Smooth muscle cell (in vitro differentiated cells): Measurements from ENCODE around the gene LCOR. TPM values are rescaled to one million over a fixed set of nuclear protein-coding genes. Genes with fewer than 3 reads are reported as not detected.

ENCODE experiments used
- DNase-seq: peaks from one replicate; lab custom pipeline; 2025; ENCODE audit not compliant: unreplicated experiment; lab: John Stamatoyannopoulos, UW
- H2AFZ ChIP-seq: fragments of 200-600 bp; sonication (generic); 2 replicates; pipeline ENCODE4 v1.6.0; 2016; ENCODE audit warnings: antibody characterized with exemption, low read depth, mild to moderate bottlenecking
- H3F3A ChIP-seq: fragments of 200-600 bp; sonication (generic); 2 replicates; pipeline ENCODE4 v1.6.0; 2017; ENCODE audit warnings: antibody characterized with exemption, low read depth
- H3K27ac ChIP-seq: fragments of 200-600 bp; sonication (generic); 2 replicates; pipeline ENCODE4 v1.5.1; 2016; ENCODE audit warnings: low read depth, mild to moderate bottlenecking
- H3K27me3 ChIP-seq: fragments of 200-600 bp; sonication (generic); 2 replicates; pipeline ENCODE4 v1.6.1; 2016; ENCODE audit warnings: low read depth, mild to moderate bottlenecking
- H3K36me3 ChIP-seq: fragments of 200-600 bp; sonication (generic); 2 replicates; pipeline ENCODE4 v1.5.1; 2016; ENCODE audit warnings: low read depth
- H3K4me1 ChIP-seq: fragments of 200-600 bp; sonication (generic); 2 replicates; pipeline ENCODE4 v1.5.1; 2016; ENCODE audit warnings: low read depth
- H3K4me2 ChIP-seq: fragments of 200-600 bp; sonication (generic); 2 replicates; pipeline ENCODE4 v1.6.0; 2016; ENCODE audit warnings: mild to moderate bottlenecking
- H3K4me3 ChIP-seq: fragments of 200-600 bp; sonication (generic); 2 replicates; pipeline ENCODE4 v1.5.1; 2016; ENCODE audit warnings: mild to moderate bottlenecking
- H3K79me2 ChIP-seq: fragments of 200-600 bp; sonication (generic); 2 replicates; pipeline ENCODE4 v1.6.0; 2016; ENCODE audit warnings: low read depth, mild to moderate bottlenecking
- H3K9ac ChIP-seq: fragments of 200-600 bp; sonication (generic); 2 replicates; pipeline ENCODE4 v1.6.0; 2016; ENCODE audit warnings: low read depth
- H3K9me3 ChIP-seq: fragments of 200-600 bp; sonication (generic); replicated peaks from 2 replicates; pipeline ENCODE4 v1.5.1; 2016; ENCODE audit warnings: low read depth
- H4K20me1 ChIP-seq: fragments of 200-600 bp; sonication (generic); 2 replicates; pipeline ENCODE4 v1.6.0; 2016; ENCODE audit warnings: low read depth
- WGBS: methylation state at CpG from one replicate; pipeline ENCODE4 v1.1.7; 2016; ENCODE audit warnings: low lambda C conversion rate; 5-methylcytosine and 5-hydroxymethylcytosine counted together
- polyA plus RNA-seq: library from polyadenylated mRNA; unstranded; fragments of >200 nt; fragmentation: Nextera tagmentation; extraction: Ambion mirVana; gene quantifications from 2 replicates; pipeline ENCODE4 v1.2.1, GENCODE V29; 2016
- total RNA-seq: library from RNA; depleted of rRNA; stranded (reverse); fragments of >200 nt; gene quantifications from 2 replicates; pipeline ENCODE4 v1.2.3, GENCODE V29; 2014
- TF ChIP-seq, protein P1 (sequence below): fragments of 200-600 bp; sonication (generic); IDR thresholded peaks from 2 replicates; pipeline ENCODE4 v1.5.1; 2017; ENCODE audit warnings: borderline replicate concordance, mild to moderate bottlenecking, antibody characterized with exemption; ENCODE audit not compliant: insufficient read depth, poor library complexity, severe bottlenecking

Gene LCOR
- total and polyA plus RNA-seq, 2 experiments from 2014 or later, result 10.6 to 27.8 TPM

DNA sequence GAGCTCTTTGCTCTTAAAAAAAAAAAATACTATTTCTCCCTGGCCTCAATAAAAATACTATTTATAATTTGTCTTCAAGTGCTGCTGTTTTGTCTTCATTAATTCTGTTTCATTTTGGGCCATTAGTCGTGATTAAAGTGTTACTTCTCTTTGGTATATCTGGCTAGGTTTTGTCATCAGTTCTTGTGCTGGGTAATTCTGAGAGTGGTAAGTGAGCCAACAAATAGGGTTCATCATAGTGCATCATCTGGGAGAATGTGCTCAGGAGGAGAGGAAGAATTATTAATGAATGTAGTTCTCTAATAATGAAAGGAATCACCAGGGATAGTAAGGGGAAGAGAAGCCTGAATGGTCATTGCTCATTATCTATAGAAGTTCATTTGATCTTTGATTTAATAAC is 70.0 kb downstream of the LCOR start:
- H3K79me2 ChIP-seq, result peaks cover 95% of the 10 kb centered on the region
- H3K9me3 ChIP-seq, result no peaks in the 10 kb centered on the region
- no peaks in the 10 kb centered on the region for H3K27me3 ChIP-seq
- H3K27ac ChIP-seq, result no peak overlapping the region
- H3K4me1 ChIP-seq, result peaks cover 10% of the 10 kb centered on the region
- H3K4me3 ChIP-seq, result no peak overlapping the region
- H3K9ac ChIP-seq, result no peak overlapping the region
- no peak overlapping the region for H2AFZ ChIP-seq
- 91% methylated on average over 1 of the region's 1 CpG for WGBS
- H3K4me2 ChIP-seq, result no peak overlapping the region
- H3F3A ChIP-seq, result no peaks in the 10 kb centered on the region
- H3K36me3 ChIP-seq, result no peaks in the 10 kb centered on the region
- TF ChIP-seq, protein P1, sequence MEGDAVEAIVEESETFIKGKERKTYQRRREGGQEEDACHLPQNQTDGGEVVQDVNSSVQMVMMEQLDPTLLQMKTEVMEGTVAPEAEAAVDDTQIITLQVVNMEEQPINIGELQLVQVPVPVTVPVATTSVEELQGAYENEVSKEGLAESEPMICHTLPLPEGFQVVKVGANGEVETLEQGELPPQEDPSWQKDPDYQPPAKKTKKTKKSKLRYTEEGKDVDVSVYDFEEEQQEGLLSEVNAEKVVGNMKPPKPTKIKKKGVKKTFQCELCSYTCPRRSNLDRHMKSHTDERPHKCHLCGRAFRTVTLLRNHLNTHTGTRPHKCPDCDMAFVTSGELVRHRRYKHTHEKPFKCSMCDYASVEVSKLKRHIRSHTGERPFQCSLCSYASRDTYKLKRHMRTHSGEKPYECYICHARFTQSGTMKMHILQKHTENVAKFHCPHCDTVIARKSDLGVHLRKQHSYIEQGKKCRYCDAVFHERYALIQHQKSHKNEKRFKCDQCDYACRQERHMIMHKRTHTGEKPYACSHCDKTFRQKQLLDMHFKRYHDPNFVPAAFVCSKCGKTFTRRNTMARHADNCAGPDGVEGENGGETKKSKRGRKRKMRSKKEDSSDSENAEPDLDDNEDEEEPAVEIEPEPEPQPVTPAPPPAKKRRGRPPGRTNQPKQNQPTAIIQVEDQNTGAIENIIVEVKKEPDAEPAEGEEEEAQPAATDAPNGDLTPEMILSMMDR, result no peak
- no peak for DNase-seq
- H4K20me1 ChIP-seq, result peaks cover 97% of the 10 kb centered on the region

DNA sequence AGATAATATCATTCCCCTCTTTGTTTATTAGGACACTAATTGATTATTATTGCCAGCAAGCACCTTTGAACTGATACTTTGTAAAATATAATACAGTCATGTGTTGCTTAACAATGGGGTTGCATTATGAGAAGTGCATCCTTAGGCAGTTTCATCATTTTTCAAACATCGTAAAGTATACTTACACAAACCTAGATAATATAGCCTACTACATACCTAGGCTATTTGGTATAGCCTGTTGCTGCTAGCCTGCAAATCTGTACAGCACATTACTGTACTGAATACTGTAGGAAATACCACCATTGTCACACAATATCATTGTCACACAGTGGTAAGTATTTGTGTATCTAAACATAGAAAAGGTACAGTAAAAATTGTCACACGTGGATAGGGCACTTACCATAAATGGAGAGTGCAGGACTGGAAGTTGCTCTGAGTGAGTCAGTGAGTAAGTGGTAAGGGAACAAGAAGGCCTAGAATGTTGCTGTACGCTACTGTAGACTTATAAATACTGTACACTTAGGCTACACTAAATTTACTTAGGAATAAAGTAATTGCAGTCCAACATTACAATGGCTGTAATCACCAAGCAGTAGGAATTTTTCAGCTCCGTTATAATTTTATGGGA is 70.7 kb downstream of the LCOR start:
- no peak overlapping the region for H3K27ac ChIP-seq
- no peak for DNase-seq
- H4K20me1 ChIP-seq, result peaks cover 95% of the 10 kb centered on the region
- peaks cover 93% of the 10 kb centered on the region for H3K79me2 ChIP-seq
- H3K36me3 ChIP-seq, result no peaks in the 10 kb centered on the region
- no peaks in the 10 kb centered on the region for H3K27me3 ChIP-seq
- TF ChIP-seq, protein P1, result no peak
- no peak overlapping the region for H3K4me2 ChIP-seq
- H3K9me3 ChIP-seq, result no peaks in the 10 kb centered on the region
- no peak overlapping the region for H3K9ac ChIP-seq
- H3F3A ChIP-seq, result no peaks in the 10 kb centered on the region
- no peak overlapping the region for H2AFZ ChIP-seq
- H3K4me1 ChIP-seq, result peaks cover 8% of the 10 kb centered on the region
- H3K4me3 ChIP-seq, result no peak overlapping the region
- whole genome bisulfite sequencing, result 75% methylated on average over 4 of the region's 4 CpGs

DNA sequence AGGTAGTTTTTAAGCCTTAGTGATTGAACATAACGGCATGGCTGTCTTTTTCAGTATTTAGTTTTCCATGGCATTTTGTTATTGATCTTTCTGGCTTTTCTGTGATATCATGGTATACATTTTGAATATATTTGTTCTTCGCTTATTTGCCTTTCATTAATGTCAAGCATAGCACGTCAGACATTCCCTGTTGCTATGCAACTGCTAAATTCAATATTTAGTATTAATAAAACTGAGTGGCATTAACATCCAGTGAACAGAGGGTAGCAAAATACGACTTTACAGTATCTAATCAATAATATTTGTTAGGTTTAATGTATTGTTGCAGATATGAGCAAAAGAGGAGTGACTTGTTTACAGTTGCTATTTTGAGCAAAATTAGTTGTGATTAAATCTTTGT is 72.5 kb downstream of the LCOR start:
- Histone ChIP-seq H3K4me2 (no peak overlapping the region), H4K20me1 (peaks cover 96% of the 10 kb centered on the region), H2AFZ (no peak overlapping the region), H3K4me1 (peaks cover 8% of the 10 kb centered on the region), H3K27ac (no peak overlapping the region), H3K36me3 (no peaks in the 10 kb centered on the region), H3K4me3 (no peak overlapping the region), H3K79me2 (peaks cover 79% of the 10 kb centered on the region), H3K9ac (no peak overlapping the region), H3K27me3 (no peaks in the 10 kb centered on the region), H3K9me3 (no peaks in the 10 kb centered on the region), H3F3A (no peaks in the 10 kb centered on the region)
- TF ChIP-seq, protein P1, result no peak
- WGBS, result 95% methylated on average over 4 of the region's 4 CpGs
- no peak for DNase-seq

DNA sequence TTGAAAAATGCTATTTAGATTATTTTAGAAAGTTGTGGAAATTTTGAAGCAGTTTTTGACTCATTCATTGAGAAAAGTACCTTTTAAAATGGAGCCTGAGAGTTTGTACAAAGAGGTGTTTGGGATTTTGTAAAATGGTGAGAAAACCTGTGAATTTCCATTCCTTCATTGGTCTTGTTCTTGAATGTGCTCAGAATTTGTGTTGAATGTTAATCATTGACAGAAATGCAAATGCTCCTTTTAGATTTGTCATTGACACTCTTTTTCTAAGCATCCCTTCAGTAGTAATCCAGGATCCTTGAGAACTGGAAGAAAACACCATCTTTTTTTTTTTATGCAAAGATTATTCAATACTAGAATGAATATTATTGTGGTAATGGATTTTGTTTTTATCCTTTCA is 74.8 kb downstream of the LCOR start:
- no peak for DNase-seq
- H3F3A ChIP-seq, result no peaks in the 10 kb centered on the region
- no peak overlapping the region for H3K27ac ChIP-seq
- H3K4me1 ChIP-seq, result peaks cover 8% of the 10 kb centered on the region
- peaks cover 97% of the 10 kb centered on the region for H4K20me1 ChIP-seq
- peaks cover 61% of the 10 kb centered on the region for H3K79me2 ChIP-seq
- H3K9ac ChIP-seq, result no peak overlapping the region
- H3K36me3 ChIP-seq, result no peaks in the 10 kb centered on the region
- no peak overlapping the region for H2AFZ ChIP-seq
- no peaks in the 10 kb centered on the region for H3K27me3 ChIP-seq
- H3K4me2 ChIP-seq, result no peak overlapping the region
- H3K9me3 ChIP-seq, result no peaks in the 10 kb centered on the region
- TF ChIP-seq, protein P1, result no peak
- H3K4me3 ChIP-seq, result no peak overlapping the region
